Middle frontal gyrus (tissue), 1 donor: ENCODE results near the gene MEF2A.
"Not testable (repeated sequence)": the region's sequence is repeated elsewhere in the genome, so short reads cannot be mapped to it uniquely, and the experiment has no call there.

Experiments
- DNase-seq: peaks from one replicate; pipeline ENCODE4 v3.0.0-alpha.2; 2015; ENCODE audit warnings: low spot score; ENCODE audit errors: extremely low spot score

Gene MEF2A

DNA sequence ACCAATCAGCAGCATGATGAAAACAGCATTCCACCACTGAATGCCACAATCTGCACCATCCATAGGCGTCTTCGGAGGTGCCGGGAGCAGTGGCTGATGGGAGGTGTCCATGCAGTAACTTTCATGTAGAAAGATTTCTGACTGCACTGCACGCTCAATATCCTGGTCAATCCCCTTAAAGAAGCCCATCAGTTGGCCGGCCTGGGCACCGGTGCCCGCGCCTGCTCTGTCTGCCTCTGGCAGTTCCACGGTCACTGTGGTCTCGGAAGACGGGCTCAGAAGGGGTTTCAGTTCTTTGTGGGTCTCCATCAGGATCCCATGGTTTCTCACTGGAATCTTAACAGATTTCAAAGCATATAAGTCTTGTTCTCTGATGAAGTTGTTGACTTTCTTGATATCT, 163.5 kb downstream of the MEF2A start:
- no peak for DNase-seq

DNA sequence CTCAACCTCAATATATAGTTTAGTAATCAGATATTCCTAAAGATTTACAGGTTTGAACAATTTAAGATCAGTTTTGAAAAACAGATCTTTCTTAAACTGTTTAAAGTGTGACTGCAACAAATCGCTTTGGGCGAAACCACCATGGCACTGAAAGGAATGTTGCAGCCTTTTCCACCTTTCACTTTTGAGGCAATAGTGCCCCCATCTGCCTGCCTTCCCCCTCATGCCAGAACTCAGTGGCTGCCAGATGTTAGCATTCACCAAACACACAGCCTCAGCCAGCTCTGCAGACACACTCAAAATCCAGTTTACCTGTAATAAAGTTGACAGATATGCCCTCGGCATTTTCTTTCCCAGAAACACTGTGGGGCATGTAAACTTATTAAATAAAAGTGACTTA, 164.1 kb downstream of the MEF2A start:
- DNase-seq: no peak

DNA sequence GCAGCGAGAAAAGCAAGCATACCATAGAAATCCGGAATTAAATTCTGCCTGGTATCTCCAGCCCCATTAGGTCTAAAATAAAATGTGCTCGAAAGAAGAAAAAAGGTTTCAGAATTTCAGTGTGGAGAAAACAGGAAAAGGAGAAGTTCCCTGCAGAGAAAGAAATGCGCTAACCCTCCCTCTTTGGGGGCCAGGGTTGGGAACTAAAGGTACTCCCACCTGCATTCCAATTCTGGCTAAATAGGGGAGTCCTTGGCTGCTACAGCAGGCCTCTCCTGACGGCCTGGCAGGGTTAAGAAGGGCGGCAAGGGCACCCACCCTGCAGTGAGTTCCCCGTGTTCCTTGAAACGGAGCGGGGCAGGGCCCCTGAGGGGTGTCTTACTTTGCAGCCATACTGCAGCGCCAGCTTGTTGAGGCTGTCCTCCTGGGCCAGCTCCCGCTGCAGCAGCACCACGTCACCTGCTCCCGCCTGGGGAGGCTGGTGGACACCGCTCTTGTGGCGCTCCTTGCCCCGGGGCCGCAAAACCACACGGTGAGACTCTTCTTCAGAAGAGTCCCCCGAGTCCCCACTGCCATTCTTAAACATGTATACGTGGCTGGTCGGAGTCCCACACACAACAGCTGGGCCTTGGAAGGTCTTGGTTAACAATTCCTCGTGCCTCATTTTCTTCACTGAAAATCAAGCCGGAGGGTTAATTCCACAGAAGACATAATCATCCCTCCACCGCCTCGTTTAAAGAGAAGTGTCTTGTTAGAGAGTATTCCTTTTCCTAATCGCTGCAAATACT, 165.7 kb downstream of the MEF2A start:
- DNase-seq: no peak

DNA sequence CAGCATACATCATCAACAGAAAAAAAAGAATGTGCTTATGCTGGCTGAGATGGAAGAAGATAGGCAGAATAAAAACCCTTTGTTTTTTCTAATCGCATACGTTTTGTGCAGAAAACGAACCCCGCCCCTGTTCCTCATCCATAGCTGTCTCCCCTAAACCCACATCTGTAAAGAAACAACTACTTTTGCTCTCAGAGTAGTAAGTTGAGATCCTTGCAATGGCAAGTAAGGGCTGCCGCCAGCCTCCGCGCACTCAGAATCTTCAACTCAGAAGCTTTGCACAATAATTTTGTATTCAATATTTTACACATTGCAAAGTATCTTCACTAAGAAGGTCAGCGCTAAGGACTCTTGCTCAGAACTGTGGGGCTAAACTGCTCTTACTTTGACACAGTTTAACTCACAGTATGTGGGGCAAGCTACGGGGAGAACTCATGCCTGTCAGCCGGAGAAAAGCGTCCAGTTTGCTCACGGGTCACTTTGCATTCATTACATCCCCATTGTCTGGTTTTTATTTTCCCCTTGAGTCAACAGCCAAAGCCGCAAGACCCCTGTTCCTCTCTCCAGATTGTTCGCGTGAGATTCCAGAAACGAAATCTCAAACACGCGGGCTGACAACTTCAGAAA, 166.5 kb downstream of the MEF2A start:
- DNase-seq: no peak

DNA sequence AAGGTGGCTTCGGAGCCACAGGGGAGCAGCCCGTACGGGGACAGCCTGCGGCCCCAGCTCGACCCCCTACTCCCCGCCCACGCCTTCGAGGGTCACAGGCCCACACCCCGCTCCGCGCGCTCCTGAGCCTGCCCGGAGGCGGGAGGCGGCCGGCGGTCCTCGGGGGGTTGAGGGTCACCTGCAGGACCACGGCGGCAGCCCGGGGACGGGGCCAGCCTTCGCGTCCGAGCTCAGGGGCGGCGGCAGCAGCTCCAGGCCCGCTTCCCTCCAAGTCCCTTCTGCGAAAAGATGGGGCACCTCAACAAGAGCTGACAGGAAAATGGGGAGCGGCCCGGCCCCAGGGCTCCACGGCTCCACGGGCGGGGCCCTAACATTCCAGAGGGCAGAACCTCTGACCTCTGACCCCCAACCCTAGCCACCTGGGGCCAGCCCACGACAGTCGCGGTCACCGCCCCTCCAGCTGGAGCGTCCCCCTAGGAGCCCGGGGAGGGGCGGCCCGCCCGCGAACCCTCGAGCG, 167.0 kb downstream of the MEF2A start:
- no peak for DNase-seq

DNA sequence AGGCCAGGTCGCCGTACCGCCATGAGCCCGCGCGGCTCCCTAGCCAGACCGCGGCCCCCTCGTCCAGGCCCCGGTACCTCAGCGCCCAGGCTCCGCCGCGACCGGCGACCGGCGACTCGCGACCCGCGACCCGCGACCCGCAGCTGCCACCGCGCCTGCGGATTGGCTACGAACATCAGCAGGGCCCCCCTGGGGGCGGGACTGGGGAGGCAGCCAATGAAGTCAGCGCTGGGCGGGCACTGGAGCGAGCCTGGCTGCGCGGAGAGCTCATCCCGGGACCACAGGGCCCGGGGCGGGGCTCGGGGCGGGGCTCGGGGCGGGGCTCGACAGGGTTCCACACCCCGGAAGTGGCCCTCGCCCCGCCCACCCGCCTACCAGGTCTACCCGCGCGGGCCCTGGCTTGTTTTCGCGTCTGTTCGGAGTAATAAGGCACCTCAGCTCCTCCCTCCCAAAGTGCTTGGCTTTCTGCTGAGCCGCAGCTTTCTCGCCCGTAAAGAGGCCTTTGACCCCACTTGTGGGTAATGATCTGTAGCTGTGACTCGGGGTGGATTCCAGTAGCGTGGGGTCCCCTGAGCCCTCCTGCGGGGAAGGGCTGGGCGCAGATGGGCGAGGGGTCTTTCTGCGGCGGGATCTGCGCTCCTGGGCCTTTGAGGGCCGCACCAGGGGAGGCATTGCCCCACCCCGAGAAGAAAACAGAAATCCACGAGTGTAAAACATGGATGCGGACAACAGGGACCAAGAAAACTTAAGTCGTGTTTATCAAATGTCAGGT, 167.7 kb downstream of the MEF2A start, which contains the start of gene LYSMD4:
Gene LYSMD4 (minus strand): TSS at position 170 of the 772 bp plus-strand sequence. CDS start 1,438 bp downstream, outside the sequence.
- DNase-seq: peak; percentile 89

DNA sequence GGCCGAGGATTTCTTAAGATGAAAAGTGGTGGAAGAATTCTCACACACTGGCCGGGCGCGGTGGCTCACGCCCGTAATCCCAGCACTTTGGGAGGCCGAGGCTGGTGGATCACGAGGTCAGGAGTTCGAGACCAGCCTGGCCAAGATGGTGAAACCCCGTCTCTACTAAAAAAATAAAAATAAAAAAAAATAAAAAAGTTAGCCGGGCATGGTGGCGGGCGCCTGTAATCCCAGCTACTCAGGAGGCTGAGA, 168.2 kb downstream of the MEF2A start:
- not testable (repeated sequence) for DNase-seq

DNA sequence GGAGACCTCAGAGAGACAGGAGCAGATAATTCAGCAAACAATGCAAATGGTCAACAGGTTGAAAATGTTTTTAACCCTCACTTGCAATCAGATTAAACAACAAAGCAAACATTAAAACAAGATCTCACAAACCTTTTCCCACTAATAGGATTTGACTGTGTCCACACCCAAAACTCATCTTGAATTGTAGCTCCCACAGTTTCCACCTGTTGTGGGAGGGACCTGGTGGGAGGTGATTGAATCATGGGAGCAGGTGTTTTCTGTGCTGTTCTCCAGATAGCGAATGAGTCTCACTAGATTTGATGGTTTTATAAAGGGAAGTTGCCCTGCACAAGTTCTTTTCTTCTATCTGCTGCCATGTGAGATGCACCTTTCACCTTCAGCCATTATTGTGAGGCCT, 168.8 kb downstream of the MEF2A start:
- no peak for DNase-seq

DNA sequence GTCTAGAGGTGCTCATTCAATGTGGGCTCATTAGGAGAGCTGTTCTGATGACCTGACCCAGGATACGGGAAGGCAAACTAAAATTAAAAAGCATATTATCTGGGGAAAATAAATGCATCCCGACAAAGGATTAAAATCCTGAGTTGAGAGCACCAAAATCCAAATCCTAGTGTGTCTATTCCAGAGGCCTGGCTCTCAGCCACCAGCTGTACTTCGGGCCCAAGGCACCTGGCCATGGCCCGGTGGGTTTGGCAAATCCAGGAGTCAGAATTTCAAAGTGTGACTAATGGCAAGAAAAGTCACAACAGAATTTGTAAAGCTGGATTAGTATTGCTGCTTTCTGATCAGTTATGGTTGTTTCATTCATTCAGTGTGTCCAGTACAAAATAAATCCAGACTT, 170.1 kb downstream of the MEF2A start:
- no peak for DNase-seq

DNA sequence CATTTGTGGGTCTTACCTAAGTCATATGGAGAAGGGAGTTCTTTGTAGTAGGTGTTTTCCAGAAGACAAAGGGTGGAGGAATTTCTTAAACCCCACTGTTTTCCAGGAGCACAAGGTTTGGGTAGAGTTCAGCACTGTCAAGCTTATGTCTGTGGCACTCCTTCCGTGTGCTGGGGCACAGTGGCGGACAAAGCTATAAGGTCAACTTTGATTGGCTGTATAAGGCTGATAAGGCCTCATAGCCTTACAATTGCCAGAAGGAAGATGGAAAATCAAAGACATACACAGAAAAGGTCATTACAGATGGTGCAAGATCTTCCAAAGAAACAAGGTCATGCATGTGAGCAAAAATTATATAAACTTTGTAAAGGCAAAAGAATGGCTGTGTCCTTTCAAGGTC, 170.9 kb downstream of the MEF2A start:
- no peak for DNase-seq

GRCh38 chr15:99738021-99738847, 172.4 kb downstream of the MEF2A start:
- no peak for DNase-seq

- DNase-seq: no peak
Measured at GRCh38 chr15:99741835-99742234, 176.1 kb downstream of the MEF2A start.

GRCh38 chr15:99744142-99744541, 178.4 kb downstream of the MEF2A start:
- no peak for DNase-seq

- no peak for DNase-seq
Measured at GRCh38 chr15:99745370-99746086, 179.7 kb downstream of the MEF2A start.

DNA sequence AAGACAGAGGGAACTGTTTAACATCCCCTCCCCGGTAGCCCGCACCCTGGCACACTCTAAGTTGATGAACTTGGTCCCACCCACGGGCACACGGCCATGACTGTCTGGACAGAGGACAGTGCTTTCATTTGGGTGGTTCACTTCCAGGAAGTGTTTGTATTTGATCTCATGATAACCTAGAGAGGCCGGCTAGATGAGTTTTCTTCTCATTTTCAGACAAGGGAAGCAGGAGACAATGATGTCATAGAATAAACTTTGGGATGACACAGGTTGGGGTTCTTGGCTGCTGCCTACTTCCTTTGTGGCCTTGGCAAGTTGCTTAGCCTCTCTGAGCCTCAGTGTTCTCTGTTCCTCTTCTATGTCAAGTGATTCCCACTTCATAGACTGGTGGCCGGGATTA, 183.6 kb downstream of the MEF2A start:
- DNase-seq: no peak

GRCh38 chr15:99750326-99750725, 184.5 kb downstream of the MEF2A start:
- not testable (repeated sequence) for DNase-seq

GRCh38 chr15:99752556-99752955, 186.8 kb downstream of the MEF2A start:
- no peak for DNase-seq

GRCh38 chr15:99753066-99753465, 187.3 kb downstream of the MEF2A start:
- DNase-seq: no peak

GRCh38 chr15:99755692-99756409, 190.1 kb downstream of the MEF2A start:
- peak; percentile 60 for DNase-seq

GRCh38 chr15:99762288-99762687, 196.5 kb downstream of the MEF2A start:
- no peak for DNase-seq
